NB4 (cell line): ENCODE data around the gene NSMCE4A.

Source experiments
- CTCF ChIP-seq: IDR thresholded peaks from one replicate; pipeline ENCODE4 v1.5.1; 2012; ENCODE audit warnings: low read depth, low read length
- MAX ChIP-seq: IDR thresholded peaks from 2 replicates; pipeline ENCODE4 v1.6.1; 2011; ENCODE audit warnings: low read depth, low read length
- MYC ChIP-seq: IDR thresholded peaks from 2 replicates; pipeline ENCODE4 v1.6.1; 2011; ENCODE audit warnings: low read depth, low read length
- POLR2A ChIP-seq: IDR thresholded peaks from 2 replicates; pipeline ENCODE4 v1.6.1; 2011; ENCODE audit warnings: mild to moderate bottlenecking; ENCODE audit not compliant: insufficient read length; ENCODE audit errors: extremely low read depth

GRCh38 chr10:121921238-121921931 is 53.6 kb downstream of the NSMCE4A start:
- TF ChIP-seq POLR2A (no peak), CTCF (no peak), MYC (no peak), MAX (no peak)
